ENCODE measurements around the gene CPNE5. TPM values are rescaled to one million over a fixed set of nuclear protein-coding genes. Genes with fewer than 3 reads are reported as not detected.
A peak's percentile ranks its signal among the peaks of the same experiment; 100 is the strongest.

Gene CPNE5
- total RNA-seq, 1 donor = not detected

- Histone ChIP-seq H3K27ac (ENCODE audit: low read depth, low read length) (no peak overlapping the region), H3K79me2 (ENCODE audit: insufficient read depth, low read length) (no peaks in the 10 kb centered on the region), H3K4me1 (ENCODE audit: insufficient read depth, low read length) (no peaks in the 10 kb centered on the region), H3K27me3 (ENCODE audit: insufficient read depth, low read length) (no peaks in the 10 kb centered on the region), H3K4me3 (ENCODE audit: insufficient read depth, low read length) (no peak overlapping the region), H4K20me1 (ENCODE audit: insufficient read depth, low read length) (no peaks in the 10 kb centered on the region), H2AFZ (ENCODE audit: low read length) (no peak overlapping the region), H3K9me3 (ENCODE audit: low read depth, low read length) (no peaks in the 10 kb centered on the region), H3K4me2 (ENCODE audit: insufficient read depth, low read length) (no peak overlapping the region), H3K36me3 (ENCODE audit: insufficient read depth, low read length) (no peaks in the 10 kb centered on the region)
- peak; percentile 51 for DNase-seq (ENCODE audit: insufficient read length, low spot score, missing footprints)
- TF ChIP-seq, protein P1, sequence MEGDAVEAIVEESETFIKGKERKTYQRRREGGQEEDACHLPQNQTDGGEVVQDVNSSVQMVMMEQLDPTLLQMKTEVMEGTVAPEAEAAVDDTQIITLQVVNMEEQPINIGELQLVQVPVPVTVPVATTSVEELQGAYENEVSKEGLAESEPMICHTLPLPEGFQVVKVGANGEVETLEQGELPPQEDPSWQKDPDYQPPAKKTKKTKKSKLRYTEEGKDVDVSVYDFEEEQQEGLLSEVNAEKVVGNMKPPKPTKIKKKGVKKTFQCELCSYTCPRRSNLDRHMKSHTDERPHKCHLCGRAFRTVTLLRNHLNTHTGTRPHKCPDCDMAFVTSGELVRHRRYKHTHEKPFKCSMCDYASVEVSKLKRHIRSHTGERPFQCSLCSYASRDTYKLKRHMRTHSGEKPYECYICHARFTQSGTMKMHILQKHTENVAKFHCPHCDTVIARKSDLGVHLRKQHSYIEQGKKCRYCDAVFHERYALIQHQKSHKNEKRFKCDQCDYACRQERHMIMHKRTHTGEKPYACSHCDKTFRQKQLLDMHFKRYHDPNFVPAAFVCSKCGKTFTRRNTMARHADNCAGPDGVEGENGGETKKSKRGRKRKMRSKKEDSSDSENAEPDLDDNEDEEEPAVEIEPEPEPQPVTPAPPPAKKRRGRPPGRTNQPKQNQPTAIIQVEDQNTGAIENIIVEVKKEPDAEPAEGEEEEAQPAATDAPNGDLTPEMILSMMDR (IDR thresholded peaks at IDR 0.05; ENCODE audit: extremely low read depth, low read depth, low read length) = no peak
These were observed 85.4 kb downstream of the CPNE5 start for GRCh38 chr6:36753671-36754405.

DNA sequence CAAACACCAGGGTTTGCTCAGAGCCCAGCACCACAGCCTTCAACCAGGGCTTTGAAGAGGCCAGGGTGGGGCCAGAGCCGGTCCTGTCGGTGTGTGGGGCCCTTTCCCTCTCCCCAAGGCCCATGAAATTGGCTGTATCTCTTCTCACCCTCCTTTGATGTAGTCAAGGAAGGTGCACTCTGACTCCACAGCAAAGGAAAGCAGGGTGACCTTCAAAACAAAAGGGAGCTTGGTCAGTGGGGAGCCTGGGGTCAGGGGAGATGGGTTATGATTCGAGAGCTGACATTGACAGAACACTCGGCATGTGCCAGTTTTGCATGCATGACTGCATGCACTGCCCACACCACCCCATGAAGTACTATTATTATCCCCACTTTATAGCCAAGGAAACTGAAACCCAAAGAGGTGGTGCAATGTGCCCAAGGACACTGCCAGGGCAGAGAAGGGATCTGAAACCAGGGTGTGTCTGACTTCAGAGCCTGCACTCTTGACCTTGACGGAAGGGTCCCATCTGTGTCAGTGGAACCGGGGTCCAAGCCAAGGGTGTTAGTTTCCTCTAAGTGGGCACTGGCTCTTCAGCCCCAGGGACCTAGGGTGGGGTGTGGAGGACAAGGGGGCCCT lies 86.2 kb downstream of the CPNE5 start:
- no peaks in the 10 kb centered on the region for H3K79me2 ChIP-seq (ENCODE audit: insufficient read depth, low read length)
- no peaks in the 10 kb centered on the region for H3K4me1 ChIP-seq (ENCODE audit: insufficient read depth, low read length)
- no peak overlapping the region for H3K27ac ChIP-seq (ENCODE audit: low read depth, low read length)
- peak; percentile 84 for DNase-seq (ENCODE audit: insufficient read length, low spot score, missing footprints)
- H3K9me3 ChIP-seq (ENCODE audit: low read depth, low read length) = peaks cover 4% of the 10 kb centered on the region
- no peak overlapping the region for H2AFZ ChIP-seq (ENCODE audit: low read length)
- H4K20me1 ChIP-seq (ENCODE audit: insufficient read depth, low read length) = no peaks in the 10 kb centered on the region
- H3K4me3 ChIP-seq (ENCODE audit: insufficient read depth, low read length) = no peak overlapping the region
- no peaks in the 10 kb centered on the region for H3K36me3 ChIP-seq (ENCODE audit: insufficient read depth, low read length)
- no peak overlapping the region for H3K4me2 ChIP-seq (ENCODE audit: insufficient read depth, low read length)
- no peaks in the 10 kb centered on the region for H3K27me3 ChIP-seq (ENCODE audit: insufficient read depth, low read length)
- TF ChIP-seq, protein P1 (IDR thresholded peaks at IDR 0.05; ENCODE audit: extremely low read depth, low read depth, low read length) = no peak

DNA sequence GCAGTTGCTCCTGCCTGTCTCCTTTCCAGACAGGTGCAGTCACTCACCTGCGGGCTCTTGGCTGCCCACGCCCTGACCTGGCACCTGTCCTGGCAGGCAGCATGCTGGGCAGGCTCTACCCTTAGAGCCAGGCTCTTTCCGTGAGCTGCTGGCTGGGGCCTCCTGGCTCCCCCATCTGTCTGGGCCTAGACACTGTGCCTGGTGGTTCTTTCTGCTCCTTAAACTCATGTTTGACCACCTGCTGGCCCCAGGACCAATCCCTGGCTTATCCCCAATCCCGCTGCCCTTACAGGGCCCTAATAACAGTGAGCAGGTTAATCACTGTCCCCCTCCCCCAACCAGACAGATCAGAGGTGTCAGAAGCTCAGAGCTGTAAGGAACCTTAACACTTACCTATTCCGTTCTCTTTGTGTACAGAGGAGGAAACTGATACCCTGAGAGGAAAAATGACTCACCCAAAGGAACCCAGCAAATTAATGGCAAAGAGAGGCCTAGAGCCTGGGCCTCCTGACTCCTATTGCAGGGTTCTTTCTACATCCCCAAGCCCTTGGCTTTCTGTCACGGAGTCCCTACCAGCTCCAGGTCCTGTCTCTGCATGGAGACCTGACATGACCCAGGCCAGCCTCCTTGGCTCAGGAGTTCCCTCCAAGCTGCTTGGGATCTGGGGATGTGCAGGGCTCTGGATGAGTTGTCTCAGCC lies 86.9 kb downstream of the CPNE5 start:
- DNase-seq (ENCODE audit: insufficient read length, low spot score, missing footprints) = peak; percentile 43
- H3K9me3 ChIP-seq (ENCODE audit: low read depth, low read length) = peaks cover 4% of the 10 kb centered on the region
- TF ChIP-seq, protein P1 (IDR thresholded peaks at IDR 0.05; ENCODE audit: extremely low read depth, low read depth, low read length) = no peak
- H3K36me3 ChIP-seq (ENCODE audit: insufficient read depth, low read length) = no peaks in the 10 kb centered on the region
- H3K4me2 ChIP-seq (ENCODE audit: insufficient read depth, low read length) = no peak overlapping the region
- H3K27me3 ChIP-seq (ENCODE audit: insufficient read depth, low read length) = no peaks in the 10 kb centered on the region
- H3K79me2 ChIP-seq (ENCODE audit: insufficient read depth, low read length) = no peaks in the 10 kb centered on the region
- H3K4me3 ChIP-seq (ENCODE audit: insufficient read depth, low read length) = no peak overlapping the region
- no peak overlapping the region for H2AFZ ChIP-seq (ENCODE audit: low read length)
- no peak overlapping the region for H3K27ac ChIP-seq (ENCODE audit: low read depth, low read length)
- no peaks in the 10 kb centered on the region for H4K20me1 ChIP-seq (ENCODE audit: insufficient read depth, low read length)
- no peaks in the 10 kb centered on the region for H3K4me1 ChIP-seq (ENCODE audit: insufficient read depth, low read length)

- no peaks in the 10 kb centered on the region for H3K27me3 ChIP-seq (ENCODE audit: insufficient read depth, low read length)
- no peak for DNase-seq (ENCODE audit: insufficient read length, low spot score, missing footprints)
- no peaks in the 10 kb centered on the region for H3K4me1 ChIP-seq (ENCODE audit: insufficient read depth, low read length)
- H3K9me3 ChIP-seq (ENCODE audit: low read depth, low read length) = peaks cover 4% of the 10 kb centered on the region
- H3K27ac ChIP-seq (ENCODE audit: low read depth, low read length) = no peak overlapping the region
- TF ChIP-seq, protein P1 (IDR thresholded peaks at IDR 0.05; ENCODE audit: extremely low read depth, low read depth, low read length) = no peak
- H3K4me2 ChIP-seq (ENCODE audit: insufficient read depth, low read length) = no peak overlapping the region
- no peaks in the 10 kb centered on the region for H3K79me2 ChIP-seq (ENCODE audit: insufficient read depth, low read length)
- H3K4me3 ChIP-seq (ENCODE audit: insufficient read depth, low read length) = no peak overlapping the region
- no peak overlapping the region for H2AFZ ChIP-seq (ENCODE audit: low read length)
- no peaks in the 10 kb centered on the region for H3K36me3 ChIP-seq (ENCODE audit: insufficient read depth, low read length)
- no peaks in the 10 kb centered on the region for H4K20me1 ChIP-seq (ENCODE audit: insufficient read depth, low read length)
These were observed 87.4 kb downstream of the CPNE5 start for GRCh38 chr6:36751833-36752186.
